Ramos (cell line): ENCODE results near the gene CNPY4.

Experiments
- in situ Hi-C: fragments of 300-500 bp; cut with MboI; formaldehyde crosslinking; loops from one replicate; pipeline ENCODE4 v1.14.3; 2022; ENCODE audit warnings: low sequenced_read_pairs; ENCODE audit not compliant: unreplicated experiment

Gene CNPY4

DNA sequence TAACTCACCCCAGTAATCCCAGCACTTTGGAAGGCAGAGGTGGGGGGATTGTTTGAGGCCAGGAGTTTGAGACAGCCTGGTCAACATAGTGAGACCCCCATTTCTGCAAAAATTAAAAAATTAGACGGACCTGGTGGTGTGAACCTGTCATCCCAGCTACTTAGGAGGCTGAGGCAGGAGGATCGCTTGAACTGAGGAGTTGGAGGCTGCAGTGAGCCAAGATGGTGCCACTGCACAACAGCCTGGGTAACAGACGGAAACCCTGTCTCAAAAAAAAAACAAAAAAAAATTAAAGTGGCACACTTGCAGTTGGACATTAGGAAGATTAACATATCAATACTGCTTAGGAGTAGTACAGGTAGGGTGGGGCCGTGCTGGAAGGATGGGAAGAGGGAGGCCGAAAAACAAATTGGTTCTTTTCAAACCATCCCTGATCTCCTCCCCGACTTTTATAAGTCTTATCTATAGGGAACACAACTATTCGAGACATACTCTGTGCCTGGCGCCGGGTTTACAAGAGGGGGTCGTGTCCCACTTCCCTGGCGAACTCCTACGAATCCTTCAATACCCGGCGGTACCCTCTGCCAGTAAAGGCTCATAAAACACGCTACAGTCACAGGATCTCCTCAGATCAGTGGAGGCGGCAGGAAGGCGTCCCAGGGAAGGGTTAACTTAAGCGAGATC, 904 bp upstream of the CNPY4 start:
- in situ Hi-C loops: no loop called here

DNA sequence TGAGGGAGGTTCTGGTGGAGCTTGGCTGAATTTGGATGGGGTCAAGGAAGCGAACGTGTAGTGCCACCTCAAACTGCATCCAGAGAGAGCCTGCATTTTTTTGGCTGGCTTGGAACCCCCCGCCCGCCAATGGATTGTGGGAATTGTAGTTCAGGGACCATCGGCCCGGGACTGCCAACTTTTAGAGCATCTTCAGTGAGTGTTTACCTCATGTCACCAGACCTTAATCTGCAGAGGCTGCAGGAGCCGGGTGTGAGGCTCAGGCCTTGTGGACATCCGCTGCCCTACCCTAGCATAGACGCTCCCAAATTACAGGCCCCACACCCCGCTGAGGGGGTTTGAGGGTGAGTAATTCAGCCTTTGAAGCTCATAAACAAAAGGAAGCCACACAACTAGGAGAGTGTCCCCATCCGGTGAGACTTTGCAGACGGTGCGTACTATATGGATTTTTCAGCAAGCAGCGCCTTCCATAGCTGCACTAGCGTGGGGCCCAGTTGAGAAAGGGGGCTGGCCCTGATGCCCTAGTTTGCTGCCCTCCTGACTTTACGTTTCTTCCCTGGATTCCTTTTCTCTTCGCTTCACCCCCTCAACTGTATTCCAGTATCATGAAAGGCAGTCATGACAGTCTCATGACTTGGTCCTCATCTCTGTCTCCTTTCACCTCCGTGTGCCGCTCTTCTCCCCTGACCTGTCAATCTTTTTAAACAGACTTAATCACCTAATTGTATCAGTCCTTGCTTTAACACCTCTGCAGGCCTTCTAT, 717 bp downstream of the CNPY4 start:
- in situ Hi-C loops: loop anchor here (10.0 kb wide), 1 partner anchor 205 kb away; the partner anchor contains the start of gene TRIM4

DNA sequence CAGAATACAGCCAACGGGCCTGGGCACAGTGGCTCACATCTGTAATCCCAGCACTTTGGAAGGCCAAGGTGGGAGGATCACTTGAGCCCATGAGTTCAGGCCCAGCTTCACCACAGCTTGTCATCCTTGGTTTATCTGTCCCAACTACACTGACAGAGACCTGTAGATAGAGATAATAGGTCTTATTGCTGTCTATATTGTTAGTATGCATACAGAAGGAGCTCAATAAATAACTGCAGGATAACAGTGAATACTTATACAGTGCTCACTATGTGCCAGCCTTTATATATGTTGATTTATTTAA, 1.3 kb downstream of the CNPY4 start:
- in situ Hi-C loops: loop anchor here (10.0 kb wide), 1 partner anchor 206 kb away; the partner anchor contains the start of gene TRIM4

DNA sequence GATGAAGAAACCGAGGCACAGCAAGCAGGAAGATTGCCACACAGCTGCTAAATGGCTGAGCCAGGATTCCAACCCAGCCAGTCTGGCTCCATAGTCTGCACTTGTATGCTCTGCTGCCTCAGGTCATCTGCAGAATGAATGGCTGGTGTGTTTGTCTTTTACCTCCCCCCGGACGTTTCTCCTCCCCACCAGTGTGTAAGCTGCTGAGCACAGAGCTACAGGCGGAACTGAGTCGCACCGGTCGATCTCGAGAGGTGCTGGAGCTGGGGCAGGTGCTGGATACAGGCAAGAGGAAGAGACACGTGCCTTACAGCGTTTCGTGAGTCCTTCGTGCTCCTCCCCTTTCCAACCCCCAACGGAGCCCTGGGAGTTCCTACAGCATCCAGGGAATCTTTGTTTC, 2.6 kb downstream of the CNPY4 start:
- in situ Hi-C loops: loop anchor here (10.0 kb wide), 1 partner anchor 207 kb away; the partner anchor contains the start of gene TRIM4

DNA sequence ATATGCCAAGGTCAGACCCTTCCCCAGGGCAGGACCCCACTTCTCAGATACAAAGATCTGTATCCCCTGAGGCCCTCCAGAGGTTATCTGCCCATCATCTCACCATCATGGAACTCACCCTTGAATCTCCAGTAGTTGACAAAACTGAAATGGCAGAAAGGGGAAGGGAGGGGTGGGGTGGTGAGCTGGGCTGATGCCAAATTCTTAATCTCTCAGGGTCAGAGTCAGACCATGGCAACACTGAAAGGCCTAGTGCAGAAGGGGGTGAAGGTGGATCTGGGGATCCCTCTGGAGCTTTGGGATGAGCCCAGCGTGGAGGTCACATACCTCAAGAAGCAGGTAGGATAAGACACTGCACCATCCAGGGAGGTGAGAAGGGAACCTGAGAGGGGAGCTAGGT, 3.1 kb downstream of the CNPY4 start:
- in situ Hi-C loops: loop anchor here (10.0 kb wide), 1 partner anchor 208 kb away; the partner anchor contains the start of gene TRIM4

DNA sequence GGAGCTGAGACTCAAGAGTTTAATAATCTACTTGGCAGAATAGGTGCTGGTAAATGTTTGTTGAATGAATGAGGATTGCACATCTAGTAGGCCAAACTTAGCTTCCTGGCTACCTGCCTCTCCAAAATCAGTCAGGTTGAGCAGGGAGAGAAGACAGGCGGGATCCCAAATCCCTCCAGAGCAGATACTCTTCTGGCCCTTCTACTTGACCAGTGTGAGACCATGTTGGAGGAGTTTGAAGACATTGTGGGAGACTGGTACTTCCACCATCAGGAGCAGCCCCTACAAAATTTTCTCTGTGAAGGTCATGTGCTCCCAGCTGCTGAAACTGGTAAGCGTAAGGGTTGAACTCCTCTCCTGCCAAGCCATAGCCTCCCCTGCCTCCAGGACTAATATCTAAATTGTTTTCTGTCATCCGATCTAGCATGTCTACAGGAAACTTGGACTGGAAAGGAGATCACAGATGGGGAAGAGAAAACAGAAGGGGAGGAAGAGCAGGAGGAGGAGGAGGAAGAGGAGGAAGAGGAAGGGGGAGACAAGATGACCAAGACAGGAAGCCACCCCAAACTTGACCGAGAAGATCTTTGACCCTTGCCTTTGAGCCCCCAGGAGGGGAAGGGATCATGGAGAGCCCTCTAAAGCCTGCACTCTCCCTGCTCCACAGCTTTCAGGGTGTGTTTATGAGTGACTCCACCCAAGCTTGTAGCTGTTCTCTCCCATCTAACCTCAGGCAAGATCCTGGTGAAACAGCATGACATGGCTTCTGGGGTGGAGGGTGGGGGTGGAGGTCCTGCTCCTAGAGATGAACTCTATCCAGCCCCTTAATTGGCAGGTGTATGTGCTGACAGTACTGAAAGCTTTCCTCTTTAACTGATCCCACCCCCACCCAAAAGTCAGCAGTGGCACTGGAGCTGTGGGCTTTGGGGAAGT, 5.1 kb downstream of the CNPY4 start:
- in situ Hi-C loops: loop anchor here (5.0 to 10.0 kb wide), 3 partner anchors 132 to 228 kb away; partner anchors contain the start of gene TRIM4

DNA sequence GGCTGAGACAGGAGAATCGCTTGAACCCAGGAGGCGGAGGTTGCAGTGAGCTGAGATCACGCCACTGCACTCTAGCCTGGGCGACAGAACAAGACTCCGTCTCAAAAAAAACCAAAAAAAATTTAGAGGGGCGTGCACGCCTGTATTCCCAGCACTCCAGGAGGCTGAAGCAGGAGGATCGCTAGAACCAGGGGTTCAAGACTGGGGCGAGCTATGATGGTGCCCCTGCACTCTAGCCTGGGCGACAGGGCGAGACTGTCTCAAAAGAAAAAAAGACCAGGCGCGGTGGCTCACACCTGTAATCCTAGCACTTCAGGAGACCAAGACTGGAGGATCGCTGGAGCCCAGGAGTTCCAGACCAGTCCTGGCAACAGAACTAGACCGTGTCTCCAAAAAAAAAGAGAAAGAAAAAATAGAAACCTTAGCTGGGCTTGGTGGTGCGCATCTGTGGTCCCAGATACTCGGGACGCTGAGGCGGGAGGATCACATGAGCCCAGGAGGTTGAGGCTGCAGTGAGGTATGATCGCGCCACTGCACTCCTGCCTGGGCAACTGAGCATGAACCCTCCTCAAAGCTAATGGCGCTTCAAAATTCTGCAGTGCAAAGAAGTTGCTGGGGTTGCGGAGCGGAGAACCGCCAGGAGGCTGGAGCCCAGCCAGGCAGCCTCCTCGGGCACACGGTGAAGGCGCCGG, 7.0 kb downstream of the CNPY4 start:
- in situ Hi-C loops: loop anchor here (5.0 to 10.0 kb wide), 3 partner anchors 134 to 226 kb away; partner anchors contain the start of gene TRIM4

DNA sequence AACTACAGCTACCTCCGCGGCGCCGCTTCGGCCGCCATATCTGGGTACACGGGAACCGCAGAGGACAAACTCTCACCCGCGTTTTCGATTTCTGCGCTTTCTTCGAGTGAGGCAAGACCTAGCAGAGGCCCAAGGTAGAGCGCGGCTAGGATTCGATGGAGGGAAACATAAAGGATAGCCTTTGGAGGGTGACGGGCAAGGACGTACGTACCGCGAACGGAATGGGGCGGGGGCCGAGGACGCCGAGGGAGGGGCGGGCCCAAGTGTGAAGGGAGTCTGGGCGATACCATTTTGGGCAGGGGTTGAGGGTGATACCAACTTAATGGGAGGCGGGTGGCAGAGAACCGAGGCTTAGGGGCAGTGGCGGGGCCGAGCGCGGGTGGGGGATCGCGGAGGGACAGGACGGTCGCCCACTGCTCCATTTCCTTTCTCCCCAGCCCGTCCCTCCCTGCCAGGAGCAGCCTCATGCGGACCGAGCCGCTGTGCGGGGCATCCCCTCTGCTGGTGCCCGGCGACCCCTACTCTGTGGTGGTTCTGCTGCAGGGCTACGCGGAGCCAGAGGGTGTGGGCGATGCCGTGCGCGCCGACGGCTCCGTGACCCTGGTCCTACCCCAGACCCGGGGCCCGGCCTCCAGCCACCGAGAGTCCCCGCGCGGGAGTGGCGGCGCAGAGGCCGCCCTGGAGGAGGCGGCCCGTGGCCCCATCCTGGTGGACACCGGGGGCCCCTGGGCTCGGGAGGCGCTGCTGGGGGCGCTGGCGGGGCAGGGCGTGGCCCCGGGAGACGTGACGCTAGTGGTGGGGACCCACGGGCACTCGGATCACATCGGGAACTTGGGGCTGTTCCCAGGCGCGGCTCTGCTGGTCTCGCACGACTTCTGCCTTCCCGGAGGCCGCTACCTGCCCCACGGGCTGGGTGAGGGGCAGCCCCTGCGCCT, 7.8 kb downstream of the CNPY4 start, which contains the start of gene MBLAC1:
MBLAC1 (plus strand) TSS at position 37 of the 935 bp plus-strand sequence; CDS start at position 466, 429 bp downstream.
- in situ Hi-C loops: loop anchor here (5.0 to 10.0 kb wide), 3 partner anchors 135 to 225 kb away; partner anchors contain the start of gene TRIM4

DNA sequence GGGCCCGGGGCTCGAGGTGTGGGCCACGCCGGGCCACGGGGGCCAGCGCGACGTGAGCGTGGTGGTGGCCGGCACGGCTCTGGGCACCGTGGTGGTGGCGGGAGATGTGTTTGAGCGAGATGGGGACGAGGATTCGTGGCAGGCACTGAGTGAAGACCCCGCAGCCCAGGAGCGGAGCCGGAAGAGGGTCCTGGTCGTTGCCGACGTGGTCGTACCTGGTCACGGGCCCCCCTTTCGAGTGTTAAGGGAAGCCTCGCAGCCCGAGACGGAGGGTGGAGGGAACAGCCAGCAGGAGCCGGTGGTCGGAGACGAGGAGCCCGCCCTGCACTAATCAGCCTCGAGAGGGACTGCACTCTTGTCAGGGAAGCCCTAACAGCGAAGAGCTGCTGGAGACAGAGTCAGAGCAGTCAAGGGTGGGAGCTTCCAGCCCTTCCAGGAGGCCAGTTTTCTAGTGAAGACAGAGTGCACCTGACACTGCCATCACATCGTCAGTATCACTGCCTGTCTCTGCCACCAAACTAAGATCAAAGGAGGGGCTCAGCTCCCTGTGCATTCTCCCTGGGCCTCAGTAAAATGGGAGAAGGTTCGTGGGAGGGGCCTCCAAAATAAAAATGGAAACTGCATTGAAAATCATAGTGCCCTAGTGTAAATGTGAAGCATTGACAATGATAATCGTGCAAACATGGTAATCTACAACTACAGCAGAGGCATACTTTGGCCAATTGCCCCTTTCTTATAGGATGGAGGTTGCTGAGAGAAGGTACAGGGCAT, 8.6 kb downstream of the CNPY4 start:
- in situ Hi-C loops: loop anchor here (5.0 to 10.0 kb wide), 3 partner anchors 136 to 224 kb away; partner anchors contain the start of gene TRIM4

DNA sequence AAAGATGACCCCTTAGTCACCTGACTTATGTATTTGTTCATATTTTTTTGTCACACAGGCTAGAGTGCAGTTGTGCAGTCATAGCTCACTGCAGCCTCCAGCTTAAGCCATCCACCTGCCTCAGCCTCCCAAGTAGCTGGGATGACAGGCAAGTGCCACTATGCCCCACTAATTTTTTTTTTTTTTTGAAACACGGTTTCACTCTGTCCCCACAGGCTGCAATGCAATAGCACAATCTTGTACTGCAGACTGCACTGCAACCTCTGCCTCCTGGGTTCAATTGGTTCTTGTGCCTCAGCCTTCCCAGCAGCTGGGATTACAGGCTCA, 9.2 kb downstream of the CNPY4 start:
- in situ Hi-C loops: loop anchor here (5.0 to 10.0 kb wide), 3 partner anchors 136 to 224 kb away; partner anchors contain the start of gene TRIM4

DNA sequence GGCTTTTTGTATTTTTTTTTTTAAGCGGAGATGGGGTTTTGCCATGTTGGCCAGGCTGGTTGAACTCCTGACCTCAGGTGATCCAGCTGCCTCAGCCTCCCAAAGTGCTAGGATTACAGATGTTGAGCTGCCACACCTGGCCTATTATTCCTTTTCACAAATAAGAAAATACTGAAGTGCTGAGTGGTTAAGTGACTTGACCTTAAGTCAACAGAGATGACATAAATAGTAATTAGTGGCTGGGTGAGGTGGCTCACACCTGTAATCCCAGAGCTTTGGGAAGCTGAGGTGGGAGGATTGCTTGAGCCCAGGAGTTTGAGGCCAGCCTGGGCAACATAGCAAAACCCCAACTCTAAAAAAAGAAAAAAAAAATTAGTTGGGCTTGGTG, 10.8 kb downstream of the CNPY4 start:
- in situ Hi-C loops: loop anchor here (5.0 kb wide), 1 partner anchor 277 kb away; no protein-coding TSS in a partner anchor

DNA sequence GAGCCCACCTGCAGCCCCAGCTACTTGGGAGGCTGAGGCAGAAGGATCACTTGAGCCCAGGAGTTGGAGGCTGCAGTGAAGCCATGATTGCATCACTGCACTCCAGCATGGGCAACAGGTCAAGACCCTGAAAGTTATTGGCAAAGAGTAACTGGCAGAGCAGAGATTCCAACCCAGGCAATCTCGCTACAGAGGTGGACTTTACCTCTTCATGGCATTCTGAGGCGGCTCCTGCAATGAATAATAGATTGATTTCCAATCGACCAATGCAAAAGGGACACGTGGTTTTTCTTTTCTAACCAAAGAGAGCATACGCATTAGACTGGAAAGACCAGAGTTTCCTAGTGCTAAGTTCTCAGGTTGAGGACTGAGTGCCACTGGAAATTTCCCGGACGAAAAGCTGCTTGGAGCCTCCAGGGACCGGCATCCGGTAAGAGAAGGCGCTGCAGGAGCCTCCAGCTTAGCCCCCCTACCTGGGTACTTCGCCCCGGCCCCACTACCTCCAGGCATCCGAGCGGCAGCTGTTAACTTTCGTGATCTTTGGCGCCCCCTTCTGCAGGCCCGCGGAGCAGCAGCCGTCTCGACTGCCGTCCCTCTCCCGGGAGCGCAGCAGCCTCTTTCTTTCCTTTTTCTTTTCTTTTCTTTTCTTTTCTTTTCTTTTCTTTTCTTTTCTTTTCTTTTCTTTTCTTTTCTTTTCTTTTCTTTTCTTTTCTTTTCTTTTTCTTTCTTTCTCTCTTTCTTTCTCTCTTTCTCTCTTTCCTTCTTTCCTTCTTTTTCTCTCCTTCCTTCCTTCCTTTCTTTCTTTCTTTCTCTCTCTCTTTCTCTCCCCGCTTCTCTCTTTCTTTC, 11.4 kb downstream of the CNPY4 start:
- in situ Hi-C loops: loop anchor here (5.0 kb wide), 1 partner anchor 276 kb away; no protein-coding TSS in a partner anchor

DNA sequence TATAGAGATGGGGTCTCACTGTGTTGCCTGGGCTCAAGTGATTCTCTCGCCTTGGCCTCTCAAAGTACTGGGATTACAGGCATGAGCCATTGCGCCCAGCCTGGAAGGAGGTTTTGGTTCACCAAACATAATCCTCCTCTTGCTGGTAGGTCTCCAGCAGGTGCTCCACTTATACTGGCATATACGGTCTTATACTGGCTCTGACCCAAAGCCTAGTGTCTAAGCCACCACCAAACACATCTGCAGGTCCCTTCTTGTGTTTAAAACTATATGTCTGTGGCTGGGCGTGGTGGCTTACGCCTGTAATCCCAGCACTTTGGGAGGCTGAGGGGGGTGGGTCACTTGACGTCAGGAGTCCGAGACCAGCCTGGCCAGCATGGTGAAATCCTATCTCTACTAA, 12.7 kb downstream of the CNPY4 start:
- in situ Hi-C loops: loop anchor here (5.0 kb wide), 1 partner anchor 275 kb away; no protein-coding TSS in a partner anchor

DNA sequence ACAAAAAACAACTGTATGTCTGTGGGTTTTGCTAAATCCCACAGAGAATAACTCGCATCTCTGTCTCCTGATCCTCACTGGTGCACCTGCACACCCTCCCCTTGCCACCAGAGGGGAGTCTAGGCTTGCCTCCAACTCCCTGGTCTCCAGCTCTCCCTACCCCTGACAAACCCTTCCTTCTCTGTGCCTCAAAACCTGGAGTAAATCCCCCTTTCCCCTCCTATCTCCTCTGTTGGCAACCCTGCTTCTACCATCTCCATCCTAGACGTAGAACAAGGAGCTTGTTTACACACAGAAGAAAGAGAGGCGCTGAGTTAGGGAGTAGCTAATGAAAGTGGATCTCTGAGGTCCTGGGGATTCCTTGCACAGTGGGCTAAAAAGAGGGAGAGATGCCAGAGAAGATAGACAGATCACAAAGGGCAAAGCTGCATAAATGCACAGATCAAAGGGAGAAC, 13.3 kb downstream of the CNPY4 start:
- in situ Hi-C loops: loop anchor here (5.0 kb wide), 1 partner anchor 275 kb away; no protein-coding TSS in a partner anchor

DNA sequence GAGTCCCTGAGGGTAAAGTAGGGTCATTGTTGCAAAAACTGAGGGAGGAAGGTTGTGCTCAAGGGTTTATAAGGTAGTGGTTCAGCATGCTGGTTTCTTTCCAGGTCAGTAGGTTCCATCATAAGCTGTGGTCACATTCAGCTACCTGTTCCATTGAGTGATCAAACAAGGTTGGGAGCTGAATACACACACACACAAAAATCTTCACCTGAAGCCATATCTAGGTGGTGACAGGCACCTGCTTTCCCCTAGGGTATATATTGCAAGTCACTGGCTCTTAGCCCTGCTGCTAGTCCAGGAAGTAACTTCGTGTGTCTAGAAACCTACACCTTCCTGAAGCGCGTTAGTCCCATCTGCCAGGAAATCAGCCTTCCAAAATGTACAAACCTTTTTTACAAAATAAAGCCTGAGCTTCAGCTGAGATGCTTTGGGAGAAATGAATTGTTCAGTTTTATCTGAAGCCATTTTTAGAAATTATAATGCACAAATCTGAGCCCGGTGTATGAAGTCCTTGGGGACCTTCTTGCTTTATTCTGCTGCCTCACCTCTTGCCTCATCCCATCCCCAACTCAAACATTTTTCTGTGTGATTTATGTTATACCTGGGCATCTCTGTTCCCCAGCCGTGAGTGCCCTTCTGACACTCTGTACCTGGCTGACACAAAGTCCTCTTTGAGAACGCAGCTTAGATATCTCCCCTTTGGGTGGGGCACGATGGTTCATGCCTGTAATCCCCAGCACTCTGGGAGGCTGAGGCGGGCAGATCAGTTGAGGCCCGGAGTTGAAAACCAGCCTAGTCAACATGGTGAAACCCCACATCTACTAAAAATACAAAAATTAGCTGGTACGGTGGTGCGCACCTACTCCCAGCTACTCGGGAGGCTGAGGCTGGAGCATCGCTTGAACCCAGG, 18.7 kb downstream of the CNPY4 start:
- in situ Hi-C loops: loop anchor here (5.0 kb wide), 1 partner anchor 74 kb away; no protein-coding TSS in a partner anchor
